HG02571 (cell line): ENCODE measurements around the gene ABCD1.
"Not testable (repeated sequence)": the region's sequence is repeated elsewhere in the genome, so short reads cannot be mapped to it uniquely, and the experiment has no call there.

ENCODE experiments used
- ATAC-seq: cut with Tn5 transposase; IDR thresholded peaks from one replicate; pipeline ENCODE4 v1.9.1; 2021; ENCODE audit warnings: mild to moderate bottlenecking, moderate library complexity; ENCODE audit not compliant: unreplicated experiment

Gene ABCD1

GRCh38 chrX:153693216-153694086 is 31.2 kb upstream of the ABCD1 start:
- ATAC-seq, result no peak

- ATAC-seq, result not testable (repeated sequence)
Measured at GRCh38 chrX:153694256-153694655, 30.4 kb upstream of the ABCD1 start.

GRCh38 chrX:153694687-153695270 is 29.9 kb upstream of the ABCD1 start:
- ATAC-seq, result no peak

- ATAC-seq, result no peak
Measured at GRCh38 chrX:153696100-153696499, 28.6 kb upstream of the ABCD1 start.

- not testable (repeated sequence) for ATAC-seq
Measured at GRCh38 chrX:153696538-153696937, 28.1 kb upstream of the ABCD1 start.

GRCh38 chrX:153696986-153697722 is 27.5 kb upstream of the ABCD1 start:
- ATAC-seq, result not testable (repeated sequence)

- ATAC-seq, result no peak
Measured at GRCh38 chrX:153697924-153698865, 26.5 kb upstream of the ABCD1 start.

- not testable (repeated sequence) for ATAC-seq
Measured at GRCh38 chrX:153699210-153699783, 25.4 kb upstream of the ABCD1 start.

GRCh38 chrX:153699784-153700371 is 24.8 kb upstream of the ABCD1 start:
- not testable (repeated sequence) for ATAC-seq

GRCh38 chrX:153700376-153700945 is 24.2 kb upstream of the ABCD1 start:
- no peak for ATAC-seq

GRCh38 chrX:153700967-153701366 is 23.7 kb upstream of the ABCD1 start:
- no peak for ATAC-seq

GRCh38 chrX:153701706-153702105 is 22.9 kb upstream of the ABCD1 start:
- no peak for ATAC-seq

GRCh38 chrX:153702336-153703035 is 22.2 kb upstream of the ABCD1 start:
- no peak for ATAC-seq

- no peak for ATAC-seq
Measured at GRCh38 chrX:153703036-153703370, 21.7 kb upstream of the ABCD1 start.

GRCh38 chrX:153704021-153704526 is 20.6 kb upstream of the ABCD1 start:
- no peak for ATAC-seq

- not testable (repeated sequence) for ATAC-seq
Measured at GRCh38 chrX:153704631-153705402, 19.8 kb upstream of the ABCD1 start.

- not testable (repeated sequence) for ATAC-seq
Measured at GRCh38 chrX:153705403-153706060, 19.1 kb upstream of the ABCD1 start.
